Measurements from ENCODE around the gene STRIT1. TPM values are rescaled to one million over a fixed set of nuclear protein-coding genes. Genes with fewer than 3 reads are reported as not detected.
A peak's percentile ranks its signal among the peaks of the same experiment; 100 is the strongest.

The STRIT1 gene
- total RNA-seq, 1 donor from 2014 or later = not detected

GRCh38 chr3:155271343-155271613 is 22.2 kb downstream of the STRIT1 start:
- no peaks in the 10 kb centered on the region for H3K9me3 ChIP-seq (ENCODE audit: insufficient read depth, low read depth, low read length)
- H3K4me3 Mint-ChIP-seq (ENCODE audit: unreplicated experiment) = no peak overlapping the region
- no peaks in the 10 kb centered on the region for H3K27me3 ChIP-seq (ENCODE audit: insufficient read depth, low read length)
- H3K4me3 ChIP-seq (ENCODE audit: insufficient read depth, low read depth, low read length) = no peak overlapping the region
- DNase-seq (ENCODE audit: low read depth) (no peak), FAIRE-seq (no peak)
- no peak overlapping the region for H3K27ac ChIP-seq (ENCODE audit: low read depth, low read length)
- H3K36me3 Mint-ChIP-seq (ENCODE audit: low read depth, unreplicated experiment) = no peaks in the 10 kb centered on the region
- no peak overlapping the region for H3K27ac Mint-ChIP-seq (ENCODE audit: unreplicated experiment)
- no peaks in the 10 kb centered on the region for H4K20me1 ChIP-seq (ENCODE audit: insufficient read depth, low read length)
- no peaks in the 10 kb centered on the region for H3K9me3 Mint-ChIP-seq (ENCODE audit: unreplicated experiment)
- TF ChIP-seq CTCF (IDR thresholded peaks at IDR 0.05; ENCODE audit: insufficient read depth, low read depth, low read length) (no peak), EZH2 (IDR thresholded peaks at IDR 0.05; ENCODE audit: insufficient read depth, low read length) (no peak)
- no peak overlapping the region for H3K4me2 ChIP-seq (ENCODE audit: low read length)
- peaks cover 17% of the 10 kb centered on the region for H3K4me1 Mint-ChIP-seq (ENCODE audit: low read depth, unreplicated experiment)
- no peaks in the 10 kb centered on the region for H3K4me1 ChIP-seq (ENCODE audit: insufficient read depth, low read length)
- no peak overlapping the region for H2AFZ ChIP-seq (ENCODE audit: low read depth, low read length)
- H3K79me2 ChIP-seq (ENCODE audit: insufficient read depth, low read length) = no peaks in the 10 kb centered on the region
- H3K36me3 ChIP-seq (ENCODE audit: insufficient read depth, low read length) = no peaks in the 10 kb centered on the region
- H3K9ac ChIP-seq (ENCODE audit: low read length) = no peak overlapping the region
- H3K27me3 Mint-ChIP-seq (ENCODE audit: low read depth, unreplicated experiment) = no peaks in the 10 kb centered on the region

DNA sequence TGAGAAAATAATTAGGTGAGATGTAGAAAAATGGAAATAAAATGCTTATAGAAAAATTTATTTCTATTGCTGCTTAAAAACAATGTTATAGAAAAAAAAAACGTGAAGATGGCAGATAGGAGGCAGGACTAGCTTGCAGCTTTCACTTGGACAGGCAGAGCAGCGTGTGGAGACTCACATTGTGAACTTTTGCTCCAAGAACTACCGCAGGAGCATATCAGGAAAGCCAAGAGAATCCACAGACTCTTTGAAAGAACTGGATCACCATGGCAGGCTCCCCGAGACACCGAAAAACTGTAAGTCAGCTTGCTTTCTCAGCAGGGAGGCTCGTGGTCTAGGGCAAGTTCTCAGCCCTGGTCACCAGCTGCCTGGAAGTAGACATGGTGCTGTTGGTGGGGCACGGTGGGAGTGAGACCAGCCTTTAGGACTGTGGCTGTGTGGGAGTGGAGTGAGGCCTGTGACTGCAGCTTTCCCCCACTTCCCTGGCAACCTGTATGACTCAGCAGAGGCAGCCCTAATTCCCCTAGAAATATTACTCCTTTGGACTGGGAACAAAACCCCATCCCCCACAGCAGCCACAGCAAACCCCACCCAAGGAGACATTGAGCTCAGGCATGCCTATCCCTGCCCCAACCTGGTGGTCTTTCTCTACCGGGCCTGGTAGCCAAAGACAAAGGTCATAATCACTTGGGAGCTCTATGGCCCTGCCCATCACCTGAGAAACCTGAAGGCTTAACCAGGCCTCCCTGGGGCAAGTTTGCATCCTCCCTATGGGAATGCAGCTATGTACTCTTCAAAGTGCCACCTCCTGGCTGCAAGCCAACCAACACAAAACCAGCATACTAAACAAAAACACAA is 22.8 kb downstream of the STRIT1 start:
- no peak overlapping the region for H3K4me3 Mint-ChIP-seq (ENCODE audit: unreplicated experiment)
- peak; percentile 11 for DNase-seq (ENCODE audit: low read depth)

More for the DNA sequence above, 22.8 kb downstream of the STRIT1 start:
- H3K36me3 ChIP-seq (ENCODE audit: insufficient read depth, low read length) = no peaks in the 10 kb centered on the region
- H3K9ac ChIP-seq (ENCODE audit: low read length) = no peak overlapping the region
- peak overlapping the region; percentile 56 for H2AFZ ChIP-seq (ENCODE audit: low read depth, low read length)
- no peak overlapping the region for H3K4me2 ChIP-seq (ENCODE audit: low read length)
- no peak overlapping the region for H3K27ac ChIP-seq (ENCODE audit: low read depth, low read length)
- Mint-ChIP-seq H3K9me3 (ENCODE audit: unreplicated experiment) (no peaks in the 10 kb centered on the region), H3K27ac (ENCODE audit: unreplicated experiment) (peak overlapping the region; percentile 63), H3K4me1 (ENCODE audit: low read depth, unreplicated experiment) (peaks cover 17% of the 10 kb centered on the region), H3K36me3 (ENCODE audit: low read depth, unreplicated experiment) (no peaks in the 10 kb centered on the region), H3K27me3 (ENCODE audit: low read depth, unreplicated experiment) (no peaks in the 10 kb centered on the region)
- H3K79me2 ChIP-seq (ENCODE audit: insufficient read depth, low read length) = no peaks in the 10 kb centered on the region
- no peaks in the 10 kb centered on the region for H3K9me3 ChIP-seq (ENCODE audit: insufficient read depth, low read depth, low read length)
- no peak for FAIRE-seq
- no peak for TF ChIP-seq CTCF (IDR thresholded peaks at IDR 0.05; ENCODE audit: insufficient read depth, low read depth, low read length)
- TF ChIP-seq EZH2 (IDR thresholded peaks at IDR 0.05; ENCODE audit: insufficient read depth, low read length) = no peak
- H3K27me3 ChIP-seq (ENCODE audit: insufficient read depth, low read length) = no peaks in the 10 kb centered on the region
- H3K4me1 ChIP-seq (ENCODE audit: insufficient read depth, low read length) = no peaks in the 10 kb centered on the region
- H3K4me3 ChIP-seq (ENCODE audit: insufficient read depth, low read depth, low read length) = no peak overlapping the region
- H4K20me1 ChIP-seq (ENCODE audit: insufficient read depth, low read length) = no peaks in the 10 kb centered on the region

All from astrocyte (in vitro differentiated cells and primary cell).